ENCODE results near the gene RILPL1.
"Not testable (repeated sequence)": the region's sequence is repeated elsewhere in the genome, so short reads cannot be mapped to it uniquely, and the experiment has no call there.

The RILPL1 gene

DNA sequence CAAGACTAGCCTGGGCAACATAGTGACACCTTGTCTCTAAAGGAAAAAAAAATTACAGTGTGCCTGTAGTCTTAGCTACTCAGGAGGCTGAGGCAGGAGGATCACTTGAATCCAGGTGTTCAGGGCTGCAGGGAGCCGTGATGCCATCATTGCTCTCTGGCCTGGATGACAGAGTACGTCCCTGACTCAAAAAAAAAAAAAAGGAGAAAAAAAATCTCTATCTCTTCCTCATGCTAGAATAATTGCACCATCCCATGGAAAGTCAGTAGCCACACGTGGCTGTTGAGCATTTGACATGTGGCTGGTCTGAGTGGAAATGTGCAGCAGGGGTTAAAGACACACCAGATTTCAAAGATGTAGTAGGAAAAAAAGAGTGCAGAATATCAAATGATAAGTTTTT lies 3.8 kb downstream of the RILPL1 start:
- DNase-seq, result no peak

GRCh38 chr12:123528858-123529257 lies 4.7 kb downstream of the RILPL1 start:
- DNase-seq, result no peak

DNA sequence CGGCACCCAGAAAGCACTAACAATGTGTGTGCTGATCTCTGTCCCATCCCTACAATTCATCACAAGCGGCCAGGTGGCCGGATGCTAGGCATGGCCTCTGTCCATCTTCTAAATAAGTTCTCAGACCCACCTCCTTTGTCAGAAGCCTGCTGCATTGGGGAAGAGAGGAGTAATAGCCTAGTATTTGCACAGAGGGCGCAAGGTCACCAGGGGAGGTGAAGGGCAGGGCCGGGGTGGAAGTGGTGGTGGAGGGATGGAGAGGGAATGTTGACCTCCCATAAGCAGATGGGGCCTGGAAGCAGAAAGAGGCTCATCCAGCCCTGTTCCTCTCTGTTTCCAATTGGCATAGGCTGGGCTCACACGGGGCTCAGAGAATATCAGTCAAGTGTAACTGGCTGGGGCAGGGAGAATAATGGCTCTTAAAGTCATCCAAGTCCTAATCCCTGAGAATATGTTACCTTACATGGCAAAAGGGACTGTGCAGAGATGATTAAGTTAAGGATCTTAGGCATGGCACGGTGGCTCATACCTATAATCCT lies 6.9 kb downstream of the RILPL1 start:
- no peak for DNase-seq

DNA sequence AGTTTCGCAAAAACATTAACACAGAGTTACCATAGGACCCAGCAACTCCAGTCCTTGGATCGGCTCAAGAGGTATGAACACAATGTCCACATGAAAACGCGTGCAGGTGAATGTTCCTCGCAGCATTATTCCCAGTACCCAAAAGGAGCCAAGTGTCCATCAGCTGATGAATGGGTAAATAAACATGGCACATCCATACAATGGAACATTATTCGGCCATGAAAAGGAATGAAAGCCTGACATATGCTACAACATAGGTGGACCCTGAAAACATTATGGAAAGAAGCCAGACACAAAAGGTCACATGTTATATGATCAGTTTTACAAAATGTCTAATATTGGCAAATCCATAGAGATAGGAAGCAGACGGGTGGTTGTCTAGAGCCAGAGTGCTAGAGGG lies 9.1 kb downstream of the RILPL1 start:
- no peak for DNase-seq

DNA sequence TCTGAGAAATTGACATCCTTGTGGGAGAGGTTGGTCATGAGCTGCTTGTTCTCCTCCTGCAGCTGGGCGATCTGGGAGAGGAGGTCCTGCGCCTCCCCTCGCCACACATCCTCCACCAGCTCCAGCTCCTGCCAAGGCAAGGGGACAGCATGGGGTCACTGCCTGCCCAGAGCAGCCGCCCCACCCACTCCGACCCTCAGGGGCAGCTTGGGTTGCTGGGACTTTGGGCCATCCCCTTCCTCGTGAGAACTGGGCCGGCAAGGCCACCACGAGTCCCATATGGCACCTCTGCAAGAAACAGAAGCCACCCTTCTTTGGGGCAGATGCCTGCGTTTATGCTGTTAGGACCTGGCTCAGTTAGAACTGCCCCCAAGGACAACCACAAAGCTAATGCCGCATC lies 10.0 kb downstream of the RILPL1 start:
- DNase-seq, result no peak

DNA sequence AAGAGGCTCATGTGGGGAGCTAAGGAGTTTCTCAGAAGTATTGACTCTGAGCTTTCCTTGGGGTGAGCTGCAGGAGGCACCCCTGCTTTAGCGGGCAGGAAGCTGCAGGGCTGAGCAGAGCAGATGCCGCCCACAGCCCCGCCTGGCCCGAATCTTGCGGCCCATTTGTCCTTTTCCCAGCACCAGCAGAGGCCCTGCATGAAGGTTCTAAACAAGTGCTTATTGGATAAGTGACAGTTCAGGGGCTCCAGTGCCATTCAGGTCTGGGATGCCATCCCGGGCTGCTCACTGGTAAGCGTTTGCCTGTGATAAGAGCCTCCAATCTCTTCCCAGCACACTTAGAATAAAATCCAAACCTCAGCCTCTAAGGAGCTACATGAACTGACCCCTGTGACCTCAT lies 11.4 kb downstream of the RILPL1 start:
- no peak for DNase-seq

- DNase-seq, result no peak
Observed at GRCh38 chr12:123520567-123521474, 12.7 kb downstream of the RILPL1 start.

DNA sequence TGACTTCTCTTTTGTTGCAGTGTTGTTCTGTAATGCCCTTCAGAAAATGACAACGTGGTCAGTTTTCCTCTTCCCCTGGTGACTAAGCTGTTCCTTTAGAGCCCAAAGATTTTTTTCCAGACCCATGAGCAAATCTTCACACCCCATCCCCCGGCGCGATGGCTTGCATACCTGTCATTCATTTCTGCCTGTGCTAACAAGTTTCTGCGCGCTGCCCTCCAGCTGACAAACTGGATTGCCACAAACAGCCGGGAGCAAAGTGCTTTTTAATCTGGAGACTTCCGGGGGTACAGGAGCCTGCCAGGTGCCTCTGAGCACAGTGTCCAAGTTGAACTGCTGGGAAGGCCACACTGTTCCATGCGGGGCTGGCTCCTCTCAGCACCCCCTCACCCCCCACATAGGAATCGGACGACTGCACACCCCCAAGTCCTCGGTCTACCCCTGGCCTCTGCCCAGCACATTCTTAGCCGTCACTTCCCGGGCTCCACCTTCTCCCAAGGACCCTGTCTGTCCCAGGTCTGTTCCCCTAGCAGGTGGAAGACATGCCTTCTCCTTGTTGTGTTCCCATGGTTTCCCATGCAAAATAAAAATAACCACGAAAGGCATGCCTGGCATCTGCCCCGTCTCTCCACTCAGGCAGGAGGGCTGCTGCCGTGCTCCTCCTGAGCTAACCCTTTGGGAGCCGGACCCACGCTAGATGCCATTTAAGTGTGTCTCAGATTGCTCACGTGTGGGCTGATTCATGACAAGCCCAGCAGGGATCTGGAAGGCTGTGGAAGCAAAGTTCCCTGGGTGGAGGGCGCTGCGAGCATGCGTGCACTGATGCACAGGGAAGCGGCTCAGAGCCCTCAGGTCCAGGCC lies 14.1 kb downstream of the RILPL1 start:
- no peak for DNase-seq

- DNase-seq, result no peak
Observed at GRCh38 chr12:123516216-123516780, 17.2 kb downstream of the RILPL1 start.

DNA sequence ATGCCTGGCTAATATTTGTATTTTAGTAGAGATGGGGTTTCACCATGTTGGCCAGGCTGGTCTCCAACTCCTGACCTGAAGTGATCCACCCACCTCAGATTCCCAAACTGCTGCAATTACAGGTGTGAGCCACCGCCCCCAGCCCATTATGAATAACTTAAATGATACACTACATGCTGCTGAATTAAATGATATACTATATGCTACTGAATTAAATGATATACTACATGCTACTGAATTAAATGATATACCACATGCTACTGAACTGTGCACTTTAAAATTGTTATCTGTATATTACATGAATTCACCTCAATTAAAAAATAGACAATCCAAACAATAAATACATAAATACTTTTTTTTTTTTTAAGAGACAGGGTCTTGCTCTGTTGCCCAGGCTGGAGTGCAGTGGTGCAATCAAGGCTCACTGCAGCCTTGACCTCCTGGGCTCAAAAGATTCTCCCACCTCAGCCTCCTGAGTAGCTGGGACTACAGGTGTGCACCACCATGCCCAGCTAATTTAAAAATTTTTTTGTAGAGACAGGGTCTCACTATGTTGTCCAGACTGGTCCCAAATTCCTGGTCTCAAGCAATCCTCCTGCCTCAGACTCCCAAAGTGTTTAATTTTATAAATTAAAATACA lies 18.8 kb downstream of the RILPL1 start:
- DNase-seq, result not testable (repeated sequence)

GRCh38 chr12:123513805-123514204 lies 19.7 kb downstream of the RILPL1 start:
- DNase-seq, result no peak

DNA sequence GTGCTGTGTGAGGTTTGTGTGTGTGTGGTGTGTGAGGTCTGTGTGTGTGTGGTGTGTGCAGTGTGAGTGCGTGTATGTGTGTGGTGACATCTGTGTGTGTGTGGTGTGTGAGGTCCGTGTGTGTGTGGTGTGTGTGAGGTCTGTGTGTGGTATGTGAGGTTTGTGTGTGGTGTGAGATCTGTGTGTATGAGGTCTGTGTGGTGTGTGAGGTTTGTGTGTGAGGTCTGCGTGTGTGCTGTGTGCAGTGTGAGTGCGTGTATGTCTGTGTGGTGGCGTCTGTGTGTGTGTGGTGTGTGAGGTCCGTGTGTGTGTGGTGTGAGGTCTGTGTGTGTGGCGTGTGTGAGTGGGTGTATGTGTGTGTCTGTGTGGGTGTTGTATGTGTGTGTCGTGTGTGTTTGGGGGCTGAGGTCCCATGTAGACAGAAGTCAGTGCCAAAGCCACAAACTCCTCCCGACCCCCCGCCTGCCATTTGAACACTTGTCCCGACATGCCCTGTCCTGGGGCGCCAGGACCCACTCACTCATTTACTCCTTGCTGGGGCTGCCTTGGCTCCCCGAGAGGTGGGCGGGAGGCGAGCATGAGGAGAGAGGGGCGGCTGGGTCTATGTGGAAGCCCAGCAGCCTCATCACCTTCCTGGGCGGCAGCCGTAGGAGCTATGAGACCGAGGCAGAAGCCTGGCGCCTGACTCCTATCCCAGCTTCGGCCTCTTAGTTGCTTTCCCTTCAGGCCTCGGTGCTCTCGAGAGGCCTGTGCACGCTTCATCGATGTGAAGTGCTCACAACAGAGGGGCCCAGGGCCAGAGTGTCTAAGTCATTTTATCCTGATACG lies 20.5 kb downstream of the RILPL1 start:
- no peak for DNase-seq

- no peak for DNase-seq
Observed at GRCh38 chr12:123506843-123507236, 26.7 kb downstream of the RILPL1 start.

GRCh38 chr12:123506059-123506842 lies 27.3 kb downstream of the RILPL1 start:
- DNase-seq, result no peak

- no peak for DNase-seq
Observed at GRCh38 chr12:123502163-123502704, 31.3 kb downstream of the RILPL1 start.

DNA sequence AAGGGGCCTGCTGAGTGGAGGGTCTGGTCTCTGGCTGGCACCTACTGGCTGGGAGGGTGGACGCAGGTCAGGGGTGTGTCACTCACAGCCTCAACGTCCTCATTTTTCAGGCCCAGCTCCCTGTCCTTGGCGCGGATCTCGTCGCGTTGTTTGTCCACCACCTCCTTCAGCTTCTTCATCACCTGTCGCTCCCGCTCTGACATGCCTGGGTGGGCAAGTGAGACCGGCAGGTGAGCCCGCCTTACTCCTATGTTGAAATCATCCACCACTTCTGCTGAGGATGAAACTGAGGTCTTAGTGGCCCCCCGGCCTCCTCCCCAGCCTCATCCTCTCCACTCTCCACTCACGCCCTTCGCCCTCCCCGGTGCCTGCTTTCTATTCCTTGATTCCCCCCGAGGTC lies 34.2 kb downstream of the RILPL1 start:
- no peak for DNase-seq

DNA sequence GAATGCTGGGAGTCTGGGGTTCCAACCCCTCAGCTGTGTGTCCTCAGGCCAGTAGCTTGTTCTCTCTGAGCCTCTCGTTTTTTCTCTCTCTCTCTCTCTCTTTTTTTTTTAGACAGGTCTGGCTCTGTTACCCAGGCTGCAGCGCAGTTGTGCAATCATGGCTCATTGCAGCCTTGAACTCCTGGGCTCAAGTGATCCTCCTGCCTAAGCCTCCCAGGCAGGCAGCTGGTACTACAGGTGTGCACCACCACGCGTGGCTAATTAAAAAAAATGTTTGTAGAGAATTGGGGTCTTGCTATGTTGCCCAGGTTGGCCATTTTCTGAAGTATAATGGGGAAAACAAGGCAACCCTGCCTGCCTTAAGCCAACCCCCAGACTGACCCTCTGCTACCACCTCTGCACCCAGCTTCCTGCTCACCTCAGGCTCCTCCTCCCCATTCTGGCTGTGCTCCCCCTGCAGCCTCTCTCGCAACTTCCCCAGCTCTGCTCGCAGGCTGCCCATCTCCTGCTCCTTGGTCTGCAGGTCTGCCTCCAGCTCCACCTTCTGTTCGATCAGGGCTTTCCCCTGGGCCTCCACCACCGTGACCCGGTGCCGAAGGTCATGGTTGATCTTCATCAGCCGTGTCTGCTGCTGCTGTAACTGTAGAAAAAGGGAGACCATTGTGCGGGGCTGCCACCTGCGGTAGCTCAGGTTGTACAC lies 35.2 kb downstream of the RILPL1 start:
- no peak for DNase-seq

- no peak for DNase-seq
Observed at GRCh38 chr12:123497065-123497464, 36.5 kb downstream of the RILPL1 start.

- no peak for DNase-seq
Observed at GRCh38 chr12:123494124-123494851, 39.2 kb downstream of the RILPL1 start.

Data from CD4-positive, alpha-beta T cell treated with Interferon alpha-2 for 1 hour (primary cell).